Raji (cell line): ENCODE measurements around the gene CWC27.

ENCODE experiments used
- POLR2A ChIP-seq: IDR thresholded peaks from 2 replicates; pipeline ENCODE4 v1.6.1; 2011; ENCODE audit warnings: low read depth, low read length, control low read depth; ENCODE audit not compliant: insufficient read depth

CWC27 gene

GRCh38 chr5:64971990-64972389, 203.3 kb downstream of the CWC27 start:
- TF ChIP-seq POLR2A = no peak

GRCh38 chr5:64972591-64972990, 203.9 kb downstream of the CWC27 start:
- TF ChIP-seq POLR2A = no peak

GRCh38 chr5:64973215-64973614, 204.5 kb downstream of the CWC27 start:
- TF ChIP-seq POLR2A = no peak

- no peak for TF ChIP-seq POLR2A
Measured at GRCh38 chr5:64977779-64978178, 209.0 kb downstream of the CWC27 start.

GRCh38 chr5:64978546-64978945, 209.8 kb downstream of the CWC27 start:
- TF ChIP-seq POLR2A = no peak

GRCh38 chr5:64979531-64979930, 210.8 kb downstream of the CWC27 start:
- no peak for TF ChIP-seq POLR2A

- no peak for TF ChIP-seq POLR2A
Measured at GRCh38 chr5:64980176-64980575, 211.4 kb downstream of the CWC27 start.

GRCh38 chr5:64987768-64988167, 219.0 kb downstream of the CWC27 start:
- no peak for TF ChIP-seq POLR2A

- no peak for TF ChIP-seq POLR2A
Measured at GRCh38 chr5:65009207-65009606, 240.5 kb downstream of the CWC27 start.

- TF ChIP-seq POLR2A = no peak
Measured at GRCh38 chr5:65010841-65011240, 242.1 kb downstream of the CWC27 start.

GRCh38 chr5:65012301-65012892, 243.7 kb downstream of the CWC27 start:
- TF ChIP-seq POLR2A = no peak

GRCh38 chr5:65013166-65013565, 244.4 kb downstream of the CWC27 start:
- no peak for TF ChIP-seq POLR2A

- no peak for TF ChIP-seq POLR2A
Measured at GRCh38 chr5:65014769-65015168, 246.0 kb downstream of the CWC27 start.

GRCh38 chr5:65015767-65016166, 247.0 kb downstream of the CWC27 start:
- TF ChIP-seq POLR2A = no peak

- TF ChIP-seq POLR2A = no peak
Measured at GRCh38 chr5:65017636-65018035, 248.9 kb downstream of the CWC27 start.

GRCh38 chr5:65018763-65019162, 250.0 kb downstream of the CWC27 start:
- TF ChIP-seq POLR2A = no peak

GRCh38 chr5:65020492-65020891, 251.8 kb downstream of the CWC27 start:
- TF ChIP-seq POLR2A = no peak
